ENCODE data around the gene CHGA.
A peak's percentile ranks its signal among the peaks of the same experiment; 100 is the strongest.

CHGA gene

GRCh38 chr14:92945959-92946846 lies 23.3 kb downstream of the CHGA start:
- DNase-seq: no peak

GRCh38 chr14:92946847-92947545 lies 24.0 kb downstream of the CHGA start:
- DNase-seq: no peak

GRCh38 chr14:92948647-92949046 lies 25.7 kb downstream of the CHGA start:
- DNase-seq: no peak

GRCh38 chr14:92949496-92950192 lies 26.7 kb downstream of the CHGA start:
- DNase-seq: no peak

- no peak for DNase-seq
Measured at GRCh38 chr14:92950193-92950540, 27.2 kb downstream of the CHGA start.

- DNase-seq: peak; percentile 61
Measured at GRCh38 chr14:92950773-92951172, 27.8 kb downstream of the CHGA start.

- no peak for DNase-seq
Measured at GRCh38 chr14:92951261-92951660, 28.3 kb downstream of the CHGA start.

GRCh38 chr14:92951912-92952471 lies 29.0 kb downstream of the CHGA start:
- peak; percentile 76 for DNase-seq

GRCh38 chr14:92952481-92953298 lies 29.7 kb downstream of the CHGA start:
- no peak for DNase-seq

- no peak for DNase-seq
Measured at GRCh38 chr14:92953526-92953925, 30.6 kb downstream of the CHGA start.

GRCh38 chr14:92954933-92955332 lies 32.0 kb downstream of the CHGA start:
- DNase-seq: no peak

GRCh38 chr14:92955381-92955780 lies 32.4 kb downstream of the CHGA start:
- no peak for DNase-seq

- DNase-seq: peak; percentile 71
Measured at GRCh38 chr14:92956961-92957360, 34.0 kb downstream of the CHGA start.

GRCh38 chr14:92958373-92959188 lies 35.6 kb downstream of the CHGA start:
- no peak for DNase-seq

GRCh38 chr14:92959189-92959531 lies 36.2 kb downstream of the CHGA start:
- DNase-seq: peak; percentile 88

- no peak for DNase-seq
Measured at GRCh38 chr14:92959761-92960680, 37.1 kb downstream of the CHGA start.

- no peak for DNase-seq
Measured at GRCh38 chr14:92960706-92961566, 38.0 kb downstream of the CHGA start.

GRCh38 chr14:92961567-92961855 lies 38.6 kb downstream of the CHGA start:
- no peak for DNase-seq

GRCh38 chr14:92962031-92962830 lies 39.3 kb downstream of the CHGA start:
- DNase-seq: no peak
